H9 (cell line): Measurements from ENCODE around the gene OCIAD1. TPM values are rescaled to one million over a fixed set of nuclear protein-coding genes. Genes with fewer than 3 reads are reported as not detected.

Experiments
- DNase-seq: peaks from one replicate; pipeline ENCODE4 v3.0.0-alpha.2; 2017
- H2AFZ ChIP-seq: one replicate; pipeline ENCODE4 v1.6.1; 2013; ENCODE audit warnings: mild to moderate bottlenecking, low read length, control low read depth, moderate library complexity
- H2AK5ac ChIP-seq: 2 replicates; pipeline ENCODE4 v1.6.1; 2013; ENCODE audit warnings: low read length, control low read depth, mixed read lengths; ENCODE audit not compliant: insufficient read length
- H2BK120ac ChIP-seq: one replicate; pipeline ENCODE4 v1.6.1; 2013; ENCODE audit warnings: low read depth, mild to moderate bottlenecking, low read length, control low read depth, inconsistent platforms; ENCODE audit not compliant: poor library complexity, severe bottlenecking
- H2BK12ac ChIP-seq: 2 replicates; pipeline ENCODE4 v1.6.1; 2013; ENCODE audit warnings: low read length, control low read depth, mixed read lengths, low read depth; ENCODE audit not compliant: insufficient read length
- H2BK15ac ChIP-seq: 2 replicates; pipeline ENCODE4 v1.6.1; 2013; ENCODE audit warnings: low read depth, low read length, control low read depth
- H2BK20ac ChIP-seq: one replicate; pipeline ENCODE4 v1.6.1; 2013; ENCODE audit warnings: low read depth, mild to moderate bottlenecking, low read length, control low read depth, inconsistent platforms; ENCODE audit not compliant: poor library complexity, severe bottlenecking
- H2BK5ac ChIP-seq: 2 replicates; pipeline ENCODE4 v1.6.1; 2013; ENCODE audit warnings: low read length, control low read depth, mixed read lengths; ENCODE audit not compliant: insufficient read length
- H3K14ac ChIP-seq: 2 replicates; pipeline ENCODE4 v1.6.1; 2013; ENCODE audit warnings: low read length, control low read depth; ENCODE audit not compliant: insufficient read depth
- H3K18ac ChIP-seq: 2 replicates; pipeline ENCODE4 v1.6.1; 2013; ENCODE audit warnings: low read depth, mild to moderate bottlenecking, mixed read lengths, low read length, control low read depth; ENCODE audit not compliant: insufficient read length
- H3K23ac ChIP-seq: 2 replicates; pipeline ENCODE4 v1.6.1; 2013; ENCODE audit warnings: low read length, control low read depth, mixed read lengths, low read depth; ENCODE audit not compliant: insufficient read length
- H3K23me2 ChIP-seq: 2 replicates; pipeline ENCODE4 v1.6.1; 2013; ENCODE audit warnings: low read depth, mild to moderate bottlenecking, mixed read lengths, low read length, control low read depth; ENCODE audit not compliant: insufficient read length, poor library complexity, severe bottlenecking
- H3K27ac ChIP-seq: 2 replicates; pipeline ENCODE4 v1.5.1; 2013; ENCODE audit warnings: low read length, control low read depth, mixed read lengths, low read depth; ENCODE audit not compliant: insufficient read length
- H3K27me3 ChIP-seq: 2 replicates; pipeline ENCODE4 v1.6.1; 2013; ENCODE audit warnings: low read length, control low read depth, inconsistent platforms; ENCODE audit not compliant: insufficient read depth
- H3K4ac ChIP-seq: 2 replicates; pipeline ENCODE4 v1.6.1; 2013; ENCODE audit warnings: low read depth, mild to moderate bottlenecking, control low read depth, inconsistent platforms, low read length, moderate library complexity
- H3K4me1 ChIP-seq: 2 replicates; pipeline ENCODE4 v1.6.1; 2013; ENCODE audit warnings: low read length, control low read depth, inconsistent platforms; ENCODE audit not compliant: insufficient read depth
- H3K4me2 ChIP-seq: 2 replicates; pipeline ENCODE4 v1.6.1; 2013; ENCODE audit warnings: low read length, control low read depth, mixed read lengths; ENCODE audit not compliant: insufficient read length, insufficient read depth
- H3K56ac ChIP-seq: 2 replicates; pipeline ENCODE4 v1.6.1; 2013; ENCODE audit warnings: low read depth, mild to moderate bottlenecking, mixed read lengths, low read length, control low read depth; ENCODE audit not compliant: insufficient read length
- H3K79me1 ChIP-seq: 2 replicates; pipeline ENCODE4 v1.6.1; 2013; ENCODE audit warnings: low read depth, mild to moderate bottlenecking, moderate library complexity, low read length, control low read depth, inconsistent platforms; ENCODE audit not compliant: insufficient read depth, poor library complexity, severe bottlenecking
- H3K79me2 ChIP-seq: 2 replicates; pipeline ENCODE4 v1.6.1; 2013; ENCODE audit warnings: low read length, control low read depth, inconsistent platforms; ENCODE audit not compliant: insufficient read depth
- H3K9ac ChIP-seq: 2 replicates; pipeline ENCODE4 v1.6.1; 2013; ENCODE audit warnings: low read length, control low read depth, mixed read lengths; ENCODE audit not compliant: insufficient read length; ENCODE audit errors: extremely low read depth
- H3K9me3 ChIP-seq: one replicate; pipeline ENCODE4 v1.6.1; 2013; ENCODE audit warnings: low read depth, low read length, inconsistent platforms; ENCODE audit not compliant: control insufficient read depth
- H3T11ph ChIP-seq: one replicate; pipeline ENCODE4 v1.6.1; 2013; ENCODE audit warnings: mild to moderate bottlenecking, low read length, control low read depth, inconsistent platforms
- H4K20me1 ChIP-seq: one replicate; pipeline ENCODE4 v1.6.1; 2013; ENCODE audit not compliant: control insufficient read depth, insufficient read length, insufficient read depth
- H4K5ac ChIP-seq: 2 replicates; pipeline ENCODE4 v1.6.1; 2013; ENCODE audit warnings: low read depth, mild to moderate bottlenecking, mixed read lengths, low read length, control low read depth; ENCODE audit not compliant: insufficient read length
- H4K8ac ChIP-seq: replicated peaks from 2 replicates; pipeline ENCODE4 v1.6.1; 2013; ENCODE audit warnings: low read length, control low read depth, mixed read lengths, low read depth; ENCODE audit not compliant: insufficient read length
- H4K91ac ChIP-seq: 2 replicates; pipeline ENCODE4 v1.6.1; 2013; ENCODE audit warnings: low read depth, mild to moderate bottlenecking, moderate library complexity, mixed read lengths, low read length, control low read depth; ENCODE audit not compliant: insufficient read length
- H3K27ac Mint-ChIP-seq, 3 experiments: 2 replicates in 2 of 3; 3 replicates in 1 of 3; pipeline ENCODE4 v1.8.0; 2020 to 2021; ENCODE audit warnings: mixed read lengths in 3 of 3, mild to moderate bottlenecking in 1 of 3, moderate library complexity in 1 of 3
- H3K27me3 Mint-ChIP-seq: 2 replicates; pipeline ENCODE4 v1.8.0; 2021; ENCODE audit warnings: low read depth, mild to moderate bottlenecking, moderate library complexity, mixed read lengths
- H3K36me3 Mint-ChIP-seq, 3 experiments: 2 replicates in 2 of 3; 3 replicates in 1 of 3; pipeline ENCODE4 v1.8.0; 2020 to 2021; ENCODE audit warnings: low read depth in 3 of 3, mixed read lengths in 3 of 3; ENCODE audit not compliant: insufficient read depth in 1 of 3
- H3K4me1 Mint-ChIP-seq, 2 experiments: 2 replicates each; pipeline ENCODE4 v1.8.0; 2020; ENCODE audit warnings: mixed read lengths in 2 of 2
- H3K4me3 Mint-ChIP-seq, 2 experiments: 2 replicates in 1 of 2; 3 replicates in 1 of 2; pipeline ENCODE4 v1.8.0; 2020 to 2021; ENCODE audit warnings: mild to moderate bottlenecking in 2 of 2, mixed read lengths in 2 of 2, moderate library complexity in 1 of 2
- H3K9me3 Mint-ChIP-seq, 2 experiments: 2 replicates in 1 of 2; 3 replicates in 1 of 2; pipeline ENCODE4 v1.8.0; 2020; ENCODE audit warnings: mild to moderate bottlenecking in 2 of 2, mixed read lengths in 2 of 2, moderate library complexity in 1 of 2
- WGBS: extraction: QIAGEN DNeasy Blood & Tissue Kit; methylation state at CpG from one replicate; pipeline ENCODE4 v1.1.7; 2013; ENCODE audit warnings: missing lambda C conversion rate, low lambda C conversion rate, mixed read lengths; ENCODE audit not compliant: insufficient read length; ENCODE audit errors: extremely low coverage; 5-methylcytosine and 5-hydroxymethylcytosine counted together
- total RNA-seq: library from RNA; stranded (reverse); gene quantifications from 2 replicates; pipeline ENCODE4 v1.2.1, GENCODE V29; 2021
- TF ChIP-seq, protein P1 (sequence below): fragments of 200-600 bp; sonication (generic); conservative IDR thresholded peaks from 3 replicates; pipeline ENCODE4 v1.8.0; 2021; ENCODE audit warnings: antibody characterized with exemption, mild to moderate bottlenecking

Gene OCIAD1
- total RNA-seq, 1 experiment from 2014 or later = 169 TPM

- H3K27me3 ChIP-seq = no peaks in the 10 kb centered on the region; the same call in 1 of the 2 replicates
- H2BK15ac ChIP-seq = no peak overlapping the region
- H2BK5ac ChIP-seq = no peak overlapping the region
- Mint-ChIP-seq H3K4me3 (no peak overlapping the region), H3K36me3 (peaks cover 16 to 41% (median 26%) of the 10 kb centered on the region in 3 experiments), H3K27ac (peak overlapping the region in 1 of 3 experiments; percentile 77; a peak in 2 of 7 replicates), H3K9me3 (peaks cover 11 to 12% of the 10 kb centered on the region in 2 experiments), H3K4me1 (no peaks in the 10 kb centered on the region), H3K27me3 (no peaks in the 10 kb centered on the region)
- no peaks in the 10 kb centered on the region for H3K4me1 ChIP-seq
- no peak overlapping the region for H2AK5ac ChIP-seq
- H3K4me2 ChIP-seq = no peak overlapping the region
- H4K20me1 ChIP-seq = no peaks in the 10 kb centered on the region
- H4K5ac ChIP-seq = no peak overlapping the region
- no peaks in the 10 kb centered on the region for H3K9me3 ChIP-seq
- no peak overlapping the region for H3K56ac ChIP-seq
- no peak overlapping the region for H3K9ac ChIP-seq
- H3K23me2 ChIP-seq = no peaks in the 10 kb centered on the region
- no peaks in the 10 kb centered on the region for H3K79me1 ChIP-seq
- H4K8ac ChIP-seq = no peak overlapping the region
- WGBS = no CpG with 5 or more reads among the region's 3 CpGs
- H3K18ac ChIP-seq = no peak overlapping the region
- H2BK12ac ChIP-seq = no peak overlapping the region
- H2BK20ac ChIP-seq = no peak overlapping the region
- no peak overlapping the region for H3K4ac ChIP-seq
- no peak overlapping the region for H3K23ac ChIP-seq
- H3T11ph ChIP-seq = no peak overlapping the region
- DNase-seq = no peak
- no peak overlapping the region for H3K14ac ChIP-seq
- no peak overlapping the region for H3K27ac ChIP-seq
- no peak overlapping the region for H2AFZ ChIP-seq
- TF ChIP-seq, protein P1, sequence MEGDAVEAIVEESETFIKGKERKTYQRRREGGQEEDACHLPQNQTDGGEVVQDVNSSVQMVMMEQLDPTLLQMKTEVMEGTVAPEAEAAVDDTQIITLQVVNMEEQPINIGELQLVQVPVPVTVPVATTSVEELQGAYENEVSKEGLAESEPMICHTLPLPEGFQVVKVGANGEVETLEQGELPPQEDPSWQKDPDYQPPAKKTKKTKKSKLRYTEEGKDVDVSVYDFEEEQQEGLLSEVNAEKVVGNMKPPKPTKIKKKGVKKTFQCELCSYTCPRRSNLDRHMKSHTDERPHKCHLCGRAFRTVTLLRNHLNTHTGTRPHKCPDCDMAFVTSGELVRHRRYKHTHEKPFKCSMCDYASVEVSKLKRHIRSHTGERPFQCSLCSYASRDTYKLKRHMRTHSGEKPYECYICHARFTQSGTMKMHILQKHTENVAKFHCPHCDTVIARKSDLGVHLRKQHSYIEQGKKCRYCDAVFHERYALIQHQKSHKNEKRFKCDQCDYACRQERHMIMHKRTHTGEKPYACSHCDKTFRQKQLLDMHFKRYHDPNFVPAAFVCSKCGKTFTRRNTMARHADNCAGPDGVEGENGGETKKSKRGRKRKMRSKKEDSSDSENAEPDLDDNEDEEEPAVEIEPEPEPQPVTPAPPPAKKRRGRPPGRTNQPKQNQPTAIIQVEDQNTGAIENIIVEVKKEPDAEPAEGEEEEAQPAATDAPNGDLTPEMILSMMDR = no peak
- H2BK120ac ChIP-seq = no peak overlapping the region
- no peaks in the 10 kb centered on the region for H3K79me2 ChIP-seq
- H4K91ac ChIP-seq = no peak overlapping the region
Observed at GRCh38 chr4:48862038-48862437, 31.1 kb downstream of the OCIAD1 start.
